IPS DF 6.9 (cell line): ENCODE measurements around the gene REPS1.

Source experiments
- DNase-seq: peaks from one replicate; pipeline ENCODE4 v3.0.0-alpha.2; 2013; ENCODE audit warnings: low read depth, low spot score
- H3K27ac ChIP-seq: one replicate; pipeline ENCODE4 v1.5.1; 2013; ENCODE audit warnings: low read length, control low read depth
- H3K27me3 ChIP-seq: 2 replicates; pipeline ENCODE4 v1.6.1; 2013; ENCODE audit warnings: mild to moderate bottlenecking, low read length; ENCODE audit not compliant: control insufficient read depth, insufficient read depth
- H3K36me3 ChIP-seq: 2 replicates; pipeline ENCODE4 v1.6.1; 2013; ENCODE audit warnings: low read length; ENCODE audit not compliant: control insufficient read depth, insufficient read depth
- H3K4me1 ChIP-seq: 2 replicates; pipeline ENCODE4 v1.6.1; 2013; ENCODE audit warnings: low read length; ENCODE audit not compliant: control insufficient read depth, insufficient read depth
- H3K4me3 ChIP-seq: 2 replicates; pipeline ENCODE4 v1.5.1; 2013; ENCODE audit warnings: mild to moderate bottlenecking, low read length
- H3K9me3 ChIP-seq: 2 replicates; pipeline ENCODE4 v1.6.1; 2013; ENCODE audit warnings: low read length, inconsistent platforms; ENCODE audit not compliant: control insufficient read depth, insufficient read depth
- WGBS: extraction: QIAGEN DNeasy Blood & Tissue Kit; methylation state at CpG from one replicate; pipeline ENCODE4 v1.1.7; 2013; ENCODE audit warnings: mixed read lengths, missing lambda C conversion rate; ENCODE audit not compliant: insufficient read length, insufficient coverage; 5-methylcytosine and 5-hydroxymethylcytosine counted together

Gene REPS1

GRCh38 chr6:138958595-138958994 is 29.5 kb downstream of the REPS1 start:
- H3K4me3 ChIP-seq = no peak overlapping the region
- no CpG with 5 or more reads among the region's 1 CpG for WGBS
- H3K36me3 ChIP-seq = no peaks in the 10 kb centered on the region
- H3K27ac ChIP-seq = no peak overlapping the region
- no peaks in the 10 kb centered on the region for H3K27me3 ChIP-seq
- H3K9me3 ChIP-seq = no peaks in the 10 kb centered on the region
- H3K4me1 ChIP-seq = no peaks in the 10 kb centered on the region
- DNase-seq = no peak

GRCh38 chr6:138957903-138958302 is 30.1 kb downstream of the REPS1 start:
- H3K27ac ChIP-seq = no peak overlapping the region

GRCh38 chr6:138957484-138957883 is 30.6 kb downstream of the REPS1 start:
- Histone ChIP-seq H3K9me3 (no peaks in the 10 kb centered on the region), H3K4me1 (no peaks in the 10 kb centered on the region), H3K27me3 (no peaks in the 10 kb centered on the region), H3K36me3 (no peaks in the 10 kb centered on the region), H3K27ac (no peak overlapping the region), H3K4me3 (no peak overlapping the region)
- no peak for DNase-seq
- WGBS = no CpG with 5 or more reads among the region's 2 CpGs

More at GRCh38 chr6:138957903-138958302, 30.1 kb downstream of the REPS1 start:
- DNase-seq = no peak
- 100% methylated on average over 1 of the region's 2 CpGs for WGBS
- Histone ChIP-seq H3K27me3 (no peaks in the 10 kb centered on the region), H3K36me3 (no peaks in the 10 kb centered on the region), H3K9me3 (no peaks in the 10 kb centered on the region), H3K4me3 (no peak overlapping the region), H3K4me1 (no peaks in the 10 kb centered on the region)

GRCh38 chr6:138956244-138956924 is 31.7 kb downstream of the REPS1 start:
- Histone ChIP-seq H3K4me3 (no peak overlapping the region), H3K27me3 (no peaks in the 10 kb centered on the region), H3K9me3 (no peaks in the 10 kb centered on the region), H3K36me3 (no peaks in the 10 kb centered on the region), H3K27ac (no peak overlapping the region), H3K4me1 (no peaks in the 10 kb centered on the region)
- no CpG with 5 or more reads among the region's 3 CpGs for whole genome bisulfite sequencing
- DNase-seq = no peak

GRCh38 chr6:138955262-138955661 is 32.8 kb downstream of the REPS1 start:
- Histone ChIP-seq H3K27me3 (no peaks in the 10 kb centered on the region), H3K4me3 (no peak overlapping the region), H3K9me3 (no peaks in the 10 kb centered on the region), H3K36me3 (no peaks in the 10 kb centered on the region), H3K4me1 (no peaks in the 10 kb centered on the region), H3K27ac (no peak overlapping the region)
- DNase-seq = no peak

GRCh38 chr6:138953451-138953850 is 34.6 kb downstream of the REPS1 start:
- no peaks in the 10 kb centered on the region for H3K36me3 ChIP-seq
- no peaks in the 10 kb centered on the region; the same call in 1 of the 2 replicates for H3K4me1 ChIP-seq
- H3K9me3 ChIP-seq = no peaks in the 10 kb centered on the region
- WGBS = no CpG with 5 or more reads among the region's 1 CpG
- no peak for DNase-seq
- H3K27ac ChIP-seq = no peak overlapping the region
- H3K4me3 ChIP-seq = no peak overlapping the region
- no peaks in the 10 kb centered on the region for H3K27me3 ChIP-seq

- WGBS = no CpG with 5 or more reads among the region's 1 CpG
- no peak overlapping the region for H3K4me3 ChIP-seq
- H3K36me3 ChIP-seq = peaks cover 2% of the 10 kb centered on the region; the same call in 1 of the 2 replicates
- H3K27me3 ChIP-seq = no peaks in the 10 kb centered on the region
- no peaks in the 10 kb centered on the region; the same call in 1 of the 2 replicates for H3K4me1 ChIP-seq
- H3K9me3 ChIP-seq = no peaks in the 10 kb centered on the region
- no peak for DNase-seq
- H3K27ac ChIP-seq = no peak overlapping the region
These were observed 39.4 kb downstream of the REPS1 start for GRCh38 chr6:138948546-138949179.

GRCh38 chr6:138948004-138948403 is 40.0 kb downstream of the REPS1 start:
- H3K4me3 ChIP-seq = no peak overlapping the region
- H3K27me3 ChIP-seq = no peaks in the 10 kb centered on the region
- H3K36me3 ChIP-seq = peaks cover 2% of the 10 kb centered on the region; the same call in 1 of the 2 replicates
- no peaks in the 10 kb centered on the region for H3K9me3 ChIP-seq
- no peaks in the 10 kb centered on the region; the same call in 1 of the 2 replicates for H3K4me1 ChIP-seq
- no CpG with 5 or more reads among the region's 2 CpGs for whole genome bisulfite sequencing
- DNase-seq = no peak
- H3K27ac ChIP-seq = no peak overlapping the region

- no peaks in the 10 kb centered on the region; the same call in 1 of the 2 replicates for H3K4me1 ChIP-seq
- DNase-seq = no peak
- no CpG with 5 or more reads among the region's 5 CpGs for WGBS
- H3K36me3 ChIP-seq = peaks cover 2% of the 10 kb centered on the region; the same call in 1 of the 2 replicates
- H3K27me3 ChIP-seq = no peaks in the 10 kb centered on the region
- H3K27ac ChIP-seq = no peak overlapping the region
- no peak overlapping the region for H3K4me3 ChIP-seq
- no peaks in the 10 kb centered on the region for H3K9me3 ChIP-seq
These were observed 42.7 kb downstream of the REPS1 start for GRCh38 chr6:138945354-138945753.

- WGBS = no CpG with 5 or more reads among the region's 1 CpG
- Histone ChIP-seq H3K27ac (no peak overlapping the region), H3K36me3 (peaks cover 2% of the 10 kb centered on the region; the same call in 1 of the 2 replicates), H3K9me3 (no peaks in the 10 kb centered on the region), H3K27me3 (no peaks in the 10 kb centered on the region), H3K4me3 (no peak overlapping the region), H3K4me1 (no peaks in the 10 kb centered on the region; the same call in 1 of the 2 replicates)
- DNase-seq = no peak
These were observed 43.6 kb downstream of the REPS1 start for GRCh38 chr6:138944412-138944811.
